Fibroblast of mammary gland (primary cell): ENCODE measurements around the gene THNSL1.

Experiments
- DNase-seq: peaks from one replicate; pipeline ENCODE4 v3.0.0-alpha.2; 2010; ENCODE audit warnings: low read depth
- H3K4me3 ChIP-seq: 2 replicates; pipeline ENCODE4 v1.5.1; 2011; ENCODE audit warnings: low read depth, mild to moderate bottlenecking, low read length, moderate library complexity; ENCODE audit not compliant: control insufficient read depth
- CTCF ChIP-seq: conservative IDR thresholded peaks from 2 replicates; pipeline ENCODE4 v1.5.1; 2011; ENCODE audit warnings: low read depth, low read length, inconsistent platforms; ENCODE audit not compliant: control insufficient read depth, insufficient read depth

Gene THNSL1

GRCh38 chr10:25068152-25069058 lies 52.0 kb downstream of the THNSL1 start:
- TF ChIP-seq CTCF, result no peak
- DNase-seq, result peak; percentile 25
- H3K4me3 ChIP-seq, result no peak overlapping the region

GRCh38 chr10:25071227-25071626 lies 54.8 kb downstream of the THNSL1 start:
- no peak for TF ChIP-seq CTCF
- DNase-seq, result no peak
- no peak overlapping the region for H3K4me3 ChIP-seq

- H3K4me3 ChIP-seq, result no peak overlapping the region
- no peak for DNase-seq
- no peak for TF ChIP-seq CTCF
Observed at GRCh38 chr10:25072786-25073185, 56.4 kb downstream of the THNSL1 start.

- H3K4me3 ChIP-seq, result no peak overlapping the region
- no peak for TF ChIP-seq CTCF
- no peak for DNase-seq
Observed at GRCh38 chr10:25075825-25076224, 59.4 kb downstream of the THNSL1 start.
